Muscle of leg (tissue), 11 donors: ENCODE measurements around the gene TMPRSS6. TPM values are rescaled to one million over a fixed set of nuclear protein-coding genes. Genes with fewer than 3 reads are reported as not detected.

Experiments used
- DNase-seq: peaks from one replicate; pipeline ENCODE4 v3.0.0; 2013
- H3K27ac ChIP-seq: one replicate; pipeline ENCODE4 v1.5.1; 2013; ENCODE audit warnings: mild to moderate bottlenecking, low read length, control low read depth
- H3K27me3 ChIP-seq: one replicate; pipeline ENCODE4 v1.6.1; 2013; ENCODE audit warnings: low read length; ENCODE audit not compliant: control insufficient read depth, insufficient read depth
- H3K36me3 ChIP-seq: one replicate; pipeline ENCODE4 v1.6.1; 2013; ENCODE audit warnings: low read length; ENCODE audit not compliant: control insufficient read depth, insufficient read depth
- H3K4me1 ChIP-seq: one replicate; pipeline ENCODE4 v1.6.1; 2013; ENCODE audit warnings: low read length; ENCODE audit not compliant: control insufficient read depth, insufficient read depth
- H3K4me3 ChIP-seq: one replicate; pipeline ENCODE4 v1.5.1; 2013; ENCODE audit warnings: low read length, control low read depth
- H3K9me3 ChIP-seq: replicated peaks from 2 replicates; pipeline ENCODE4 v1.6.1; 2013; ENCODE audit warnings: low read depth, low read length; ENCODE audit not compliant: control insufficient read depth
- WGBS: methylation state at CpG from one replicate; pipeline ENCODE4 v1.1.5; 2013; ENCODE audit warnings: missing lambda C conversion rate; ENCODE audit not compliant: insufficient coverage; 5-methylcytosine and 5-hydroxymethylcytosine counted together
- polyA plus RNA-seq, 8 donors: library from polyadenylated mRNA; unstranded; fragments of 120-200 nt; gene quantifications; one replicate each; pipeline versions ENCODE4 v1.2.1 to v1.2.3, GENCODE V29; 2013; ENCODE audit warnings: inconsistent platforms in 1 of 8, low replicate concordance in 1 of 8; ENCODE audit not compliant: insufficient read length in 8 of 8, insufficient read depth in 1 of 8
- total RNA-seq: library from RNA; stranded (reverse); fragments of 120-200 nt; gene quantifications from one replicate; pipeline ENCODE4 v1.2.4, GENCODE V29; 2013

The TMPRSS6 gene
- total and polyA plus RNA-seq, 9 donors = 0.04 to 0.18 (median 0.11) TPM; not detected in 1

DNA sequence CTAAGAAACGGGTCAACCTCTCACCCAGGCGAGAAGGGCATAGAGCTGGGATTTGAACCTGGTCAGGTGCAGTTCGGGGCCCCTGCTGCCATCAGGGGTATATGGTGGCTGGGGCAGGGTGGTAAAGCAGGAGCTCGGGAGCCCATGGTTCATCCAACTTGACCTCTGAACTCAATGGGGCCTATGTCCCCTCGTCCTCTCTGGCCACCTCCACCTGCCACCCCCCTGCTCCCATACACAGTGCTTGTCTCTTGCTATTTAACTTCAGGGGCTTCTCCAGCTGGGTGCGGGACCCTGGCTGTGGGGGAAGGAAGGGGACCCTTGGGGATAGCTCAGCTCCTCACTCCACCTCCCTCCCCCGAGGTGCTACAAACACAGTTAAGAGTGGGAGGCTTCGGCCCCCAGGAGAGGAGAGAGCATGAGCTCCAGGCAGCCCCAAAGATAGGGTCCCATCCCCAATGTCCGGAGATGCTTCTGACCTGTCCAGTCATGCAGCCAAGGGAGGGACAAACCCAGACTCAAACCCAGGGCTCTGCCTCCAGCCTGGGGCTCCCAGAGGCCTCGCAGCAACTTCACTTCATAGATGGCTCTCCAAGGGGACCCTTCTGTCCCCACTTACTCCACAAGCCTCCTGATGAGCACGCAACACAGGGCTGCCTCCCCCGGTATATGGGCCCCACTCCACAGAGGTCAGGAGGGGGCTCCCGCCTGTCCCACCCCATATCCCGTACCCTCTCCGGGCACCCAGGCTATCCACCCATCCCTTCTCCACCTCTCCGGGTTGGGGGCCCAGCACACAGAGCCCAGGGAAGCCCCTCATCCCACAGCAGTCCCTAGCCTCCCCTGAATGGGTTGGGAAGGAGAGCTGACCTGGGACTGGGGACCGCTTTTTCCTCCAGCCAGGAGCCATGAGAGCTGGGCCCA, 39.5 kb upstream of the TMPRSS6 start:
- Histone ChIP-seq H3K9me3 (peaks cover 5% of the 10 kb centered on the region), H3K27ac (no peak overlapping the region), H3K4me1 (no peaks in the 10 kb centered on the region), H3K27me3 (peaks cover 13% of the 10 kb centered on the region), H3K4me3 (peak overlapping the region; percentile 19), H3K36me3 (no peaks in the 10 kb centered on the region)
- 79% methylated on average over 10 of the region's 17 CpGs for WGBS
- no peak for DNase-seq

- DNase-seq = no peak
- no peaks in the 10 kb centered on the region for H3K4me1 ChIP-seq
- H3K9me3 ChIP-seq = peaks cover 5% of the 10 kb centered on the region
- 62% methylated on average over 17 of the region's 17 CpGs for WGBS
- no peak overlapping the region for H3K4me3 ChIP-seq
- no peaks in the 10 kb centered on the region for H3K36me3 ChIP-seq
- H3K27ac ChIP-seq = no peak overlapping the region
- peaks cover 13% of the 10 kb centered on the region for H3K27me3 ChIP-seq
These were observed 38.6 kb upstream of the TMPRSS6 start for GRCh38 chr22:37148031-37148651.

DNA sequence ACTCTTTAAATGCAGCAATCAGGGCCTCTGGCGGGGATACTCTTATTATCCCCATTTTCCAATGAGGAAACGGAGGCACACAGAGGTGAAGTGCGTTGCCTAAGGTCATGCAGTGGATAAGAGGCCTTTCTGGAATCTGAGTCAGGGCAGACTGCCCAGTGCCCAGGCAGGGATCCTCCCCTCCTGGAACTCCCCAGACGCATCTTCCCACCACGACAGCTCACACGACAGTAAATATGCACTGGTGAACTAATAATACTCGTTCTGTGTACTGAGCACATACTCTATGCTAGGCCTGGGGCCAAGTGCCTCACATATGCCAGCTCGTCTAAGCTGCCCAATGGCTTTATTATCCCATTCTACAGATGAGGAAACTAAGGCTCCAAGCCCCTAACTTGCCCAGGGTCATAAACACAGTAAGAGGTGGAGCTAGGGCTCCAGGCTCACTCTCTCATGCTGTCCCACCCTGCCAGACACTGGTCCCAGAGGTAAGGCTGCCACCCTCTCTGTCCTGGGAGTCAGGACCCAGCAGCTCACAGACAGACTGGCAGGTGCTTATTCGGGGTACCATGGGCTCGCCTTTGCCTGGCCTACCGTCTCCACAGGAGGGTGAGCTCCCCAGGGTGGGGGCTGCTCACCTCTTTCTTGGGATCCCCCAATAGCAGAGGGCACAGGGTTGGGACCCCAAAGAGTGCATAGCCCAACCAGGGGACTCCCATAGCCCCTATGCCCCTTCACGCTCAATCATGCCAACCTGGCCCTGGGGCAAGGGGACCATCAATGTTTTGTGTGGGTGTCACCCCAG, 37.9 kb upstream of the TMPRSS6 start:
- Histone ChIP-seq H3K36me3 (no peaks in the 10 kb centered on the region), H3K27ac (no peak overlapping the region), H3K9me3 (peaks cover 5% of the 10 kb centered on the region), H3K4me1 (no peaks in the 10 kb centered on the region), H3K27me3 (peaks cover 13% of the 10 kb centered on the region), H3K4me3 (no peak overlapping the region)
- 83% methylated on average over 9 of the region's 12 CpGs for WGBS
- DNase-seq = no peak

DNA sequence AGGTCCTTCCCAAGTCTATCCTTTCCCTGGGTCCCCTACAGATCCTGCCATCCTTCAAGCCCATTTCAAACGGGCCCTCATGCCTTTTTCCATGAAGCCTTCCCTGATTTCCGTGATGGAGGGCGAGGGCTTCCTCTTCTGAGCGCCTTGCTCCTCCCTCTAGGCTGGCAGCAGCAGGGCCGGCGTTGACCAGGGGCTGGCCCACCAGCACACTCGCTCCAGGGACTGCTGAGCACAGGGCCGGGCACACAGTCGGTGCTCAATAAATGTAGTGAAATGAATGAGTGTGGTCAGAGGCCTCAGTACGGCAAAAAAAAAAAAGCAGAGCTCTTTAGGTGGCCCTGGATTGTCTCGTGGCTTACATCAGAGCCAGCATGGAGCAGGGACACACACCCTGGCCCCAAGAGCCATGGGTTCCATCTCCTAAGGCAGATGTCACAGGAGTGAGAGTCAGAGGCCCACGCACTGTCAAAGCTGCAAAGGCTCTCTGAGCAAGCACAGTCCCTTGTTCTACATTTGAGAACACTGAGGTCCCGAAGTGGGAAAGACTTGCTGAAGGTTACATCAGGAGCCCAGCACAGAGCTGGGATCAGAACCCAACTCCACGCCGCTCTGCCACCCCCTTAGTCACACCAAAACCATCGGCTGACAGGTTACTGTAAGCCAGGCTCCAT, 37.1 kb upstream of the TMPRSS6 start:
- WGBS = 76% methylated on average over 11 of the region's 16 CpGs
- Histone ChIP-seq H3K27me3 (peaks cover 13% of the 10 kb centered on the region), H3K4me3 (no peak overlapping the region), H3K27ac (no peak overlapping the region), H3K4me1 (no peaks in the 10 kb centered on the region), H3K9me3 (peaks cover 3% of the 10 kb centered on the region), H3K36me3 (no peaks in the 10 kb centered on the region)
- DNase-seq = no peak

GRCh38 chr22:37146051-37146385, 36.5 kb upstream of the TMPRSS6 start:
- peaks cover 13% of the 10 kb centered on the region for H3K27me3 ChIP-seq
- peaks cover 2% of the 10 kb centered on the region for H3K9me3 ChIP-seq
- H3K36me3 ChIP-seq = no peaks in the 10 kb centered on the region
- DNase-seq = no peak
- no peak overlapping the region for H3K27ac ChIP-seq
- no peaks in the 10 kb centered on the region for H3K4me1 ChIP-seq
- no peak overlapping the region for H3K4me3 ChIP-seq
- 52% methylated on average over 6 of the region's 6 CpGs for WGBS

DNA sequence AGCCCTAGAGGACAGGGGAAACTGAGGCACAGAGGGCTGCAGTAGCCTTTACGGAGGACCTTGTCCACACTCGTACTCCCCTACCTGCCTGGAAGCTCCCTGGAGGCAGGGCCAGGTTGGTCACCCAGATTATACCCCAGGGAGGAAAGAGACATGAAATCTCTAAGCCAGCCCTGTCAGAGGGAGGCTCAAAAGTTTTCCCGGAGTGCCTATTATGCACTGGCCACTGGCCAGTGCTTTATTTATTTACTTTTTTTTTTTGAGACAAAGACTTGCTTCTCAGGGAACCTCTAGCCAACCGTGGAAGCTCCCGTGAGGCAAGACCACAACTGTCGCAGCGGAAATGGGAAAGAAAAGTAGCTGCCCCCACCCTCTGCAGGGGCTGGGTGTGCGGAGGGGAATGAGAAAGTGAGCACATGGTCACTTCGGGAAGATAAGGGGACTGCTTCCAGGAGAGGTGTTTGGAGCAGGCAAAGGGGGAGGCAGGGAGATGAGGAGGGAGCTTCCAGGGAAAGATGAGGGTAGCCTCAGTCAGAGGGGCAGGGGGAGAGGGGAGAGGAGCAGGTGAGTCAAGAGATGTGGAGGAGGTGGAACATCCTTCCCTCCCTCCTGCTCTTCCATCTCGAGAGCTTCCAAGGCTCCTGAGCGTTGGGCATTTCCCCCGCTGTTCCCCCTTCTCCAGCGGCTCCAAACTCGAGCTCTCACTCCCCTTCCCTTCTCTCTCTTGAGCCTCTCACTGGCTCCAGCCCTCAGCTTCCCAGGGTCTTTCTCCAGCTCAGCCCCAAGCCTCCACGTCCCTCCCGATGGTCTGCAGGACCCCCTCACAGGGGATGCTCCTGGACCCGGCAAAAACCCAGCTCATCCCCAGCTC, 35.9 kb upstream of the TMPRSS6 start:
- WGBS = 24% methylated on average over 14 of the region's 17 CpGs
- Histone ChIP-seq H3K27me3 (peaks cover 13% of the 10 kb centered on the region), H3K4me1 (no peaks in the 10 kb centered on the region), H3K9me3 (no peaks in the 10 kb centered on the region), H3K27ac (no peak overlapping the region), H3K4me3 (no peak overlapping the region), H3K36me3 (no peaks in the 10 kb centered on the region)
- no peak for DNase-seq

GRCh38 chr22:37144180-37144554, 34.7 kb upstream of the TMPRSS6 start:
- H3K4me1 ChIP-seq = no peaks in the 10 kb centered on the region
- H3K27me3 ChIP-seq = peaks cover 13% of the 10 kb centered on the region
- no peak overlapping the region for H3K27ac ChIP-seq
- H3K9me3 ChIP-seq = no peaks in the 10 kb centered on the region
- no peaks in the 10 kb centered on the region for H3K36me3 ChIP-seq
- H3K4me3 ChIP-seq = no peak overlapping the region
- DNase-seq = no peak
- WGBS = 86% methylated on average over 7 of the region's 10 CpGs

- WGBS = 57% methylated on average over 5 of the region's 6 CpGs
- H3K4me3 ChIP-seq = no peak overlapping the region
- DNase-seq = no peak
- no peak overlapping the region for H3K27ac ChIP-seq
- H3K36me3 ChIP-seq = no peaks in the 10 kb centered on the region
- peaks cover 13% of the 10 kb centered on the region for H3K27me3 ChIP-seq
- H3K4me1 ChIP-seq = no peaks in the 10 kb centered on the region
- no peaks in the 10 kb centered on the region for H3K9me3 ChIP-seq
These were observed 32.5 kb upstream of the TMPRSS6 start for GRCh38 chr22:37141971-37142370.

DNA sequence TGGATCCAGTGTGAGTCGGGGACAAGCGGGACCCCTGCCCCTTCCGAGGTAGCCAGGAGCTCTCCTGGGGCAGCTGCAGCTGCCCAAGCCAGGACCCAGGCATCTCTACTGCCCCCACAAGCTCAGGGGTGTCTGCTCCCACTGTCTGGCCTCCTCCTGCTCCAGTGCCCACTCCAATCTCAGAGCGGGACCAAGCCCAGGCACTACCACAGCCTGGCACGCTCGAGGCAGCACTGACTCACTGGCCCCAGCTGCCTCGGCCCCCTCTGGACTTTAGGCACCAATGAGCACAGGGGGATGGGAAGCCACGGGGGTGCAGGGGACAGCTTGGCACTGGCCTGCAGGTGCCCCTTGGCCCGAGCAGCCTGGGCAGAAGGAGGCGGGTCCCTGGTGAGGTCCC, 32.0 kb upstream of the TMPRSS6 start:
- Histone ChIP-seq H3K27me3 (peaks cover 13% of the 10 kb centered on the region), H3K9me3 (no peaks in the 10 kb centered on the region), H3K36me3 (no peaks in the 10 kb centered on the region), H3K4me1 (no peaks in the 10 kb centered on the region), H3K27ac (no peak overlapping the region), H3K4me3 (no peak overlapping the region)
- DNase-seq = no peak
- WGBS = 75% methylated on average over 9 of the region's 10 CpGs
